Kidney (tissue), 14 donors: ENCODE results near the gene RAPH1. TPM values are rescaled to one million over a fixed set of nuclear protein-coding genes. Genes with fewer than 3 reads are reported as not detected.
"Not testable (repeated sequence)": the region's sequence is repeated elsewhere in the genome, so short reads cannot be mapped to it uniquely, and the experiment has no call there.

ENCODE experiments used
- DNase-seq, 5 donors: peaks; one replicate each; pipeline ENCODE4 v3.0.0-alpha.2; 2013 to 2020
- FAIRE-seq: peaks from 2 replicates; lab custom pipeline; 2012; peaks lifted over from hg19 to GRCh38; lab: Jason Lieb, UNC
- H3K27ac ChIP-seq, 2 donors: one replicate each; pipeline ENCODE4 v1.7.0; 2013; ENCODE audit warnings: low read depth in 2 of 2, low read length in 2 of 2, inconsistent platforms in 1 of 2
- H3K27me3 ChIP-seq: one replicate; pipeline ENCODE4 v1.7.1; 2013; ENCODE audit warnings: low read length, inconsistent platforms; ENCODE audit not compliant: control insufficient read depth, insufficient read depth
- H3K36me3 ChIP-seq, 3 donors: one replicate each; pipeline versions ENCODE4 v1.7.0 to v1.7.1; 2013; ENCODE audit warnings: low read length in 3 of 3, control low read depth in 1 of 3, inconsistent platforms in 1 of 3; ENCODE audit not compliant: insufficient read depth in 3 of 3, control insufficient read depth in 2 of 3
- H3K4me1 ChIP-seq, 3 donors: one replicate each; pipeline versions ENCODE4 v1.7.0 to v1.7.1; 2013; ENCODE audit warnings: low read length in 3 of 3, inconsistent platforms in 1 of 3, low read depth in 1 of 3; ENCODE audit not compliant: control insufficient read depth in 2 of 3, insufficient read depth in 2 of 3
- H3K4me3 ChIP-seq, 3 donors: one replicate each; pipeline versions ENCODE4 v1.7.0 to v1.8.1; 2013; ENCODE audit warnings: low read length in 3 of 3, control low read depth in 1 of 3, inconsistent platforms in 1 of 3
- H3K9ac ChIP-seq, 3 donors: one replicate each; pipeline versions ENCODE4 v1.7.0 to v1.7.1; 2013; ENCODE audit warnings: low read length in 3 of 3, control low read depth in 1 of 3, inconsistent platforms in 1 of 3
- H3K9me3 ChIP-seq, 3 donors: one replicate each; pipeline versions ENCODE4 v1.7.0 to v1.7.1; 2013; ENCODE audit warnings: low read length in 3 of 3, control low read depth in 1 of 3, inconsistent platforms in 1 of 3; ENCODE audit not compliant: control insufficient read depth in 2 of 3, insufficient read depth in 1 of 3
- intact Hi-C: fragments of 100-400 bp; cut with DNase I; formaldehyde crosslinking; loops from one replicate; pipeline ENCODE4 v1.11.1; 2022
- polyA plus RNA-seq: library from polyadenylated mRNA; stranded (reverse); fragments of 350-450 nt; fragmentation: Illumina TruSeq; extraction: RNeasy Lipid Tissue Mini Kit (QIAGEN cat#74804); gene quantifications from one replicate; pipeline ENCODE4 v1.2.3, GENCODE V29; 2014; ENCODE audit warnings: low read depth, low replicate concordance; ENCODE audit not compliant: insufficient read depth
- total RNA-seq: library from RNA; stranded (reverse); fragmentation: NEBNext Ultra II Directional; extraction: Animal tissue kit (Norgen Biotek cat#: 25700); gene quantifications from one replicate; pipeline ENCODE4 v1.2.1, GENCODE V29; 2021
- TF ChIP-seq, protein P1 (sequence below): IDR thresholded peaks from 3 replicates; pipeline ENCODE4 v1.5.1; 2012; ENCODE audit warnings: mild to moderate bottlenecking, moderate library complexity, borderline replicate concordance; ENCODE audit not compliant: insufficient read depth; ENCODE audit errors: extremely low read depth
- donor health status: control.
- donor health status: control.
- donor health status: control.
- donor health status: control.
- donor health status: control.
- donor health status: DM: yes; HTN: yes; CAD: no.
- donor health status: Normal renal cell carcinoma (clear cell type).

The RAPH1 gene
- total and polyA plus RNA-seq, 2 donors from 2014 or later, result 3.5 to 90.7 TPM

DNA sequence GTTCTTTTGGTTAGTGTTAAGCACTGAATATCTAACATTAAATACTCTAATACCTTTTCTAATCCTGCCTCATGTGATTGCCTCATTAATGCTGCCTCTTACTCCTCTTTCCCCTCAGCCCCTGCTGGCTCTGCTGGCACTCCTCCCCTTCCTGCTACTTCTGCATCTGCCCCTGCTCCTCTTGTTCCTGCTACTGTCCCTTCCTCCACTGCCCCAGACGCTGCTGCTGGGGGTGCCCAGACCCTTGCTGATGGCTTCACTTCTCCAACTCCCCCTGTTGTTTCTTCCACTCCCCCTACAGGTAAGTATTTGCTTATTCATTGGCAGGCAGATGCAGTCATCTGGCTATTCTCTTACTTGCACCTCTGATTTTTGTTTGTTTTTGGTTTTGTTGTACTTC lies 138.4 kb downstream of the RAPH1 start:
- no peak overlapping the region for H3K4me3 ChIP-seq
- H3K9me3 ChIP-seq, result peaks cover 0 to 4% (median 0%) of the 10 kb centered on the region in 3 donors
- peaks cover 0 to 17% (median 2%) of the 10 kb centered on the region in 3 donors for H3K36me3 ChIP-seq
- FAIRE-seq (no peak), DNase-seq (no peak)
- H3K4me1 ChIP-seq, result no peaks in the 10 kb centered on the region
- intact Hi-C loops, result no loop called here
- no peak overlapping the region for H3K27ac ChIP-seq
- no peaks in the 10 kb centered on the region for H3K27me3 ChIP-seq
- no peak overlapping the region for H3K9ac ChIP-seq
- TF ChIP-seq, protein P1, sequence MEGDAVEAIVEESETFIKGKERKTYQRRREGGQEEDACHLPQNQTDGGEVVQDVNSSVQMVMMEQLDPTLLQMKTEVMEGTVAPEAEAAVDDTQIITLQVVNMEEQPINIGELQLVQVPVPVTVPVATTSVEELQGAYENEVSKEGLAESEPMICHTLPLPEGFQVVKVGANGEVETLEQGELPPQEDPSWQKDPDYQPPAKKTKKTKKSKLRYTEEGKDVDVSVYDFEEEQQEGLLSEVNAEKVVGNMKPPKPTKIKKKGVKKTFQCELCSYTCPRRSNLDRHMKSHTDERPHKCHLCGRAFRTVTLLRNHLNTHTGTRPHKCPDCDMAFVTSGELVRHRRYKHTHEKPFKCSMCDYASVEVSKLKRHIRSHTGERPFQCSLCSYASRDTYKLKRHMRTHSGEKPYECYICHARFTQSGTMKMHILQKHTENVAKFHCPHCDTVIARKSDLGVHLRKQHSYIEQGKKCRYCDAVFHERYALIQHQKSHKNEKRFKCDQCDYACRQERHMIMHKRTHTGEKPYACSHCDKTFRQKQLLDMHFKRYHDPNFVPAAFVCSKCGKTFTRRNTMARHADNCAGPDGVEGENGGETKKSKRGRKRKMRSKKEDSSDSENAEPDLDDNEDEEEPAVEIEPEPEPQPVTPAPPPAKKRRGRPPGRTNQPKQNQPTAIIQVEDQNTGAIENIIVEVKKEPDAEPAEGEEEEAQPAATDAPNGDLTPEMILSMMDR, result no peak

DNA sequence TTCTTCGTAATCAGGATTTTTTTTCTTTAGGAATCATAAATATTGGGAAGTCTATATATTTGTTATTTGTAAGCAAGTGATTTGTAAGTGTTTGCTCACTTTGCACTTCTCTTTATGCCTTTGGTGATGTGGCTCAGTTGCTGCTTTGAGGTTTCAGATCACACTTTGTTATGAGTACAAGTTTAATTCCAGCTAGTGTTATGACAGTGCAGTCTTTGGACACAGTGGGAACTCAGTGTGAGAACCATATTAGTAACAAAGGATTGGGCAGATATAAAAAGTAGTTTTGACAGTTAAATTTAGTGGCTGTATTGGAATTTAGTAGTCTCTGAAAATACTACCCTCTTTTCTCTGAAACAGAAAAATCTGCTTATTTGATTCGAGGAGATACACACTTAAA lies 139.2 kb downstream of the RAPH1 start:
- FAIRE-seq, result no peak
- intact Hi-C loops, result no loop called here
- H3K36me3 ChIP-seq, result peaks cover 0 to 17% (median 2%) of the 10 kb centered on the region in 3 donors
- H3K4me1 ChIP-seq, result no peaks in the 10 kb centered on the region
- no peaks in the 10 kb centered on the region for H3K27me3 ChIP-seq
- DNase-seq, result no peak
- H3K9ac ChIP-seq, result no peak overlapping the region
- H3K4me3 ChIP-seq, result no peak overlapping the region
- H3K9me3 ChIP-seq, result peaks cover 0 to 4% (median 0%) of the 10 kb centered on the region in 3 donors
- H3K27ac ChIP-seq, result no peak overlapping the region
- TF ChIP-seq, protein P1, result no peak

DNA sequence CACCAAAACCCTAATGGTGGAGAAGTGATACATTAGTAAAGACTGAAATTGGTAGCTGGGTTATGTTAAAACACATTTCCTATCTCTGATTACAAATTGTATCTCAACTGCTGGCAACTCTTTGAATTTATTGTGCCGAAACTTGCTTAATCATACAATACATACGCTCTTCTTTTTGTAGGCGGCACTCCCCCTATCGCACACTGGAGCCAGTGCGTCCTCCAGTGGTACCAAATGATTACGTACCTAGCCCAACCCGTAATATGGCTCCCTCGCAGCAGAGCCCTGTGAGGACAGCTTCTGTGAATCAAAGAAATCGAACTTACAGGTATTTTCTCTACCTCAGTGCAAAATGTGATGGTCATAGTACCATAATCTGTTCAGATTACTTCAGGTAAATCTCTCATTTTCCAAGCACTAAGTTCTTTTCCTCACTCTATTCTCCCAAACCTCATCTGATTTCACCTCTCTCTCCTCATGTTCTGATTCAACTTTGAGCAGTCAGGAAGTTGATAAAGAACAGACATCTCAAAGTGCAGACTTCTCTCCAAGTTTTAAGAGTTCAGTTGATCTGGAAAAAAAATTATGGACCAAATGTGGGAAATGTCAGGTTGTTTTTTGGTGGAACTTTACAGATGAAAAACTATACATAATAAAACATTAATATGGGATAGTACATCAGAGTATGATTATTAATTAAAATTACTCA lies 140.4 kb downstream of the RAPH1 start:
- no peak overlapping the region for H3K27ac ChIP-seq
- no peaks in the 10 kb centered on the region for H3K4me1 ChIP-seq
- intact Hi-C loops, result no loop called here
- peaks cover 0 to 4% (median 0%) of the 10 kb centered on the region in 3 donors for H3K9me3 ChIP-seq
- TF ChIP-seq, protein P1, result no peak
- FAIRE-seq (no peak), DNase-seq (no peak)
- no peak overlapping the region for H3K9ac ChIP-seq
- H3K4me3 ChIP-seq, result no peak overlapping the region
- H3K27me3 ChIP-seq, result no peaks in the 10 kb centered on the region
- H3K36me3 ChIP-seq, result peaks cover 0 to 17% (median 2%) of the 10 kb centered on the region in 3 donors

DNA sequence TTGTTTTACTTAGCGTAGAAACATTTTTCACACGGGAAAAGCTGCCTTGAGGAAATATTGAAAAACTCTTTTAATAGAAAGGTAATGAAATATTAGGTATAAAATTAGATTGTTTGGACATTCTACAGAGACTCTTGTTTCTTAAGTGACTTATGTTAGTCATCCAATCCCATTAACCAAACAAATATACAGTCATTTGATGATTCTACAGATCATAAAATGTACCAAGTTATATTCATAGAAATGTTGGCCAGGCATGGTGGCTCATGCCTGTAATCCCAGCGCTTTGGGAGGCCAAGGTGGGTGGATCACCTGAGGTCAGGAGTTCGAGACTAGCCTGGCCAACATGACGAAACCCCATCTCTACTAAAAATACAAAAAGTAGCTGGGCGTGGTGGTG lies 146.9 kb downstream of the RAPH1 start:
- H3K27me3 ChIP-seq, DNase-seq, H3K4me3 ChIP-seq, FAIRE-seq, H3K36me3 ChIP-seq, H3K9me3 ChIP-seq, intact Hi-C loops, H3K27ac ChIP-seq, H3K9ac ChIP-seq, H3K4me1 ChIP-seq: not testable (repeated sequence)
